DMS79 treated with DMSO at 0.1 percent for 48 hours (cell line): ENCODE measurements around the gene CUEDC2.
A peak's percentile ranks its signal among the peaks of the same experiment; 100 is the strongest.

Source experiments
- DNase-seq: peaks from one replicate; lab custom pipeline; 2025; lab: John Stamatoyannopoulos, UW

CUEDC2 gene, protein sequence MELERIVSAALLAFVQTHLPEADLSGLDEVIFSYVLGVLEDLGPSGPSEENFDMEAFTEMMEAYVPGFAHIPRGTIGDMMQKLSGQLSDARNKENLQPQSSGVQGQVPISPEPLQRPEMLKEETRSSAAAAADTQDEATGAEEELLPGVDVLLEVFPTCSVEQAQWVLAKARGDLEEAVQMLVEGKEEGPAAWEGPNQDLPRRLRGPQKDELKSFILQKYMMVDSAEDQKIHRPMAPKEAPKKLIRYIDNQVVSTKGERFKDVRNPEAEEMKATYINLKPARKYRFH

DNA sequence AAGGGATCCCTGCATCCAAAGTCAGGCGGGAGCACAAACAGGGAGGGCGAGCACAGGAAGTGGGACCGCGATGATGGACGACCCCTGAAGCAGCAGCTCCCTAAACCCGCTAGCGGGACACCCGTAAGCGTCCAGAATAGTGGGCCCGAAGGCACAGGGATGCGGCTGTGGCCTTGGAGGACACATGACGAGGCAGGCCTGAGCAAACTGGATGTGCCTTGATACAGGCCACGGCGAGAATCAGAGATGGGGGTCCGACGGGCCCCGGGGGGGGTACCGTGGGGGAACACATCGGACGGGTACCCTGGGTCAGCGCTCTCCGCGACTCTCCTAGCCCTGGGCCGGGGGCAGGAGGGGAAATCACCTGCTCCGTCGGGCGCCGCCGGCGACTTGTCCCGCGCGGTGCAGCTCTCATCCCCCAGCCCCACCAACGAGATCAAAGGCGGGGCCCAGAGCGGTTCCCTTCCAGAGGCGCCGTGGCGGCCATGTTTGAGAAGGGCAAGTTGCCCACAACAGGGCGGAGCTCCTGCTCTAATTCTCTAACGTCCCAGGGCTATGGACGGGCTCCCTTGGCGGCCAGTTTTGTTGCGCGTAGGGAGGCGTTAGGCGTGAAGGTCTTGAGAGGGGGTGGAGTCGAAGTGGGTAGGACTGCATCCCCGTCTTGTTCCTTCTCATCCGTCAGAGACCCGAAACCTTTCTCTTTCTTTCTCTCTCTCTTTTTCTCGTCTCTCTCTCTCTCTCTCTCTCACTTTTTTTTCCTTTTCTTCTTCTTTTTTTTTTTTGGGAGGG, at the start of gene CUEDC2:
TSS of gene CUEDC2 (minus strand) at position 413 of the 789 bp plus-strand sequence. CDS start 7,386 bp downstream, outside the sequence.
- peak; percentile 83 for DNase-seq

DNA sequence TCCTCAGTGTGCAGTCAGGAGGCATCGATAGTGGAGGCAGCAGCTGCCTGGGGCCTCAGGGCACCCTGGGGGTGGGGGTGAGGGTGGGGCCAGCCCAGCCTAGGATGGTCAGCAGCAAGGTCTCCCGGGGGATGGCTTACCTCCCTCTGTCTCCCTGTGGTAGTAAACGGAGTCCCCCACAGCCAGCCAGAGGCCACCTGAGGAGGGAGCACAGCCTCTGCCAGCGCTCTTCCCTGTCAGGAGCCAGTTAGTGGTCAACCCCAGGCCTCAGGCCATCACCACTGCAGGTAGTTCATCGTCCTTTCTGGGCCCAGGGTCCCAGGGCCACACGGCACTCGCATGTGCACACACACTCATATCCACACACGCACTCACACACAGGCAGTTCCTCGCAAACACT, 48.0 kb upstream of the CUEDC2 start:
- DNase-seq: no peak

DNA sequence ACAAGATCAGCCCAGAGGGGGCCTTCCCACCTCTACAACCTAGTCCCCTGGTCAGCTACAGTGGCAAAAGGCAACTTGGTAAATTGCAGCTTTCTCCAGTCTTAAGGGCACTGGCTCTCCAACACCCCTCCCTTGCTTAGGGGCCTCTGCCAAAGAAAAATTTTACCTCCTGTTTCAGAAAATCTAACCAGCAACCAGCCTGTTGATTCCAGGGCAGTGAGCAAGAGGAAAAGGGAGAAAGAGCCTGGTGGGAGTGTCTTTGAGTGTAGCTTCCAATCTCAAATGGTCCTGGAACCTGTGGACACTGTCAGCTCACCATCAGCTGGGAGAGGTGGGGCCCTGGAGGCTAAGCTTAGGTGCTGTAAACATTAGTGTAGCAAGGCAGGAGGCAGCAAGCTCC, 47.3 kb upstream of the CUEDC2 start:
- DNase-seq: no peak

DNA sequence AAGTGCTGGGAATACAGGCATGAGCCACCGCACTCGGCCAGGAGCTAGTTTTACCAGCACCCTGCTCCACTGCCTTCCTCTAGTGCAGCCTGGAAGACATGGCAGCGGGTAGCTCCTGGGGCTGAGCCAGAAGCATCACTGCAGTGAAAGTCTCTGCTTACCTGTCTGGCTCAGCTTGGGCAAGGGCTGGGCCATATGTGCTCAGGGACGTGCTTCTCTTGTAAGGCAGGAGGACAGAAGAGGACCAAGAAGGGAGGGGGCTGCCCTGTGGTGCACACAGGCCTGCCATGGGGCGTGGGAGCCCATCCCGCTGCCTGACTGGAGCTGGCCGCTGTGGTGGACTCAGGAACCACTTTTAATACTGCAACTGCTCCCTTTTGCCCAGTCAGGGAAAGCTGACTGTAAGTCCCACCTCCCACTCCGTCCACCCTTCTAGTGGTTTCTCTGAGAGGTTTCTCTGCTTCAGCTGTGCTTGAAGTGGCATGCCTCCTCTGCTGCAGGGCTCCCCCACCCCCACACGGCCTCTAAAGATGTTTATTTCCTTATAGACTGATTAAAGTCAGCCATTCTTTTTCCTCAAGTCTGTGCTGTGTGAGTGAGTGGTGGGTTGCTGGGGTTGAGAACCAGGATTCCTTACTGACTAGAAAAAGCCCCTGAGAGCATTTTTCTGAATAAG, 44.2 kb upstream of the CUEDC2 start:
- DNase-seq: peak; percentile 50

DNA sequence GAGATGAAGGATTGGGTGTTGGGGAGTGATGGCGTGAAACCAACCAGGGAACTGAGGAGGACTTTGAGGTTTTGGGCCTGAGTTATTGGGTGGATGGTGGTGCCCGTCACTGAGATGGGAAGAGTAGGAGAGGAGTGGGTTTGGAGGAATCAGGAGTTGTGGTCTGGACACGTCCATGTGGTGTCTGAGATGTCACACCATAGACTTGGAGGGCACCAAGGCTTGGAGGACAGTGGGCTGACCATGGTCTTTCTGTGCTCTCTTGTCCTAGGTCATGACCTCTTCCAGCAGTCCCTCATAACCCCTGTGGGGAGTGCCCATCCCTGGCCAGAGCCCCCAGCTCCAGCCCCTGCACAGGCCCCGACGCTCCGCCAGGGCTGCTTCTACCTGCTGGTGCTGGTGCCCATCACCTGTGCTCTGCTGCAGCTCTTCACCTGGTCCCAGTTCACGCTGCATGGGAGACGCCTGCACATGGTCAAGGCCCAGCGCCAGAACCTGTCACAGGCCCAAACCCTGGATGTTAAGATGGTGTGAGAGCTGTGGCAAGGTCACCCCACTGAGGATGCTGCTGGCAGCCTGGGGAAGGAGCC, 43.2 kb upstream of the CUEDC2 start:
- no peak for DNase-seq

DNA sequence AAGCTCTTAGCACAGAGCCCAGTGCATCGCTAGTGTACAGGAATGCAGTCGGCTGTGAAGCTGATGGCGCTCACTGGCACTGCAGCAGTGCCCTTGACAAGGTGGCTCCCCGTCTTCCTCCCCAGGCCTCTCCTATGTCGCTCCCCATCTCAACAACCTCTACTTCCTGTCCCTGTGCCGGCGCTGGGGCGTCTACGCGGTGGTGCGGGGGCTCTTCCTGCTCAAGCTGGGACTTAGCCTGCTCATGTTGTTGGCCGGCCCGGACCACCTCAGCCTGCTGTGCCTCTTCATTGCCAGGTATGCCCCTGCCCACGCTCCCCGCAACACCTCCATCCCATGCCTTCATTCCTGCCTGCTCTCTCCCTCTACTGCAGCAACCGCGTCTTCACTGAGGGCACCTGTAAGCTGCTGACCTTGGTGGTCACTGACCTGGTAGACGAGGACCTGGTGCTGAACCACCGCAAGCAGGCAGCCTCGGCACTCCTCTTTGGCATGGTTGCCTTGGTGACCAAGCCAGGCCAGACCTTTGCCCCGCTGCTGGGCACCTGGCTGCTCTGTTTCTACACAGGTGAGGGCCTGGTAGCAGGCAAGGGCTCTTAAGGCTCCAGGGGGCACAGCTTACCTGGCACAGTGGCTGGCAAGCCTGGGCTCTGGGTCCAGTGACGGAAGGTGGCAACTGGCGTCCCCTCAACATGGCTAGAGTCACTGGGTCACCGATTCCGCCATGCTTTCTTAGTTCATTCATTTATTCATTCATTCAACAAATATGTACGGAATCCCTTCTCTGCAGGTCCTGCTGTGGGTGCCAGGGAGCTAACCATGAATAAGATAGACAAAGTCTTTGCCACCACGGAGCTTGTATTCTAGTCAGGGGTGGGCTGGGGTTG, 41.3 kb upstream of the CUEDC2 start:
- no peak for DNase-seq

DNA sequence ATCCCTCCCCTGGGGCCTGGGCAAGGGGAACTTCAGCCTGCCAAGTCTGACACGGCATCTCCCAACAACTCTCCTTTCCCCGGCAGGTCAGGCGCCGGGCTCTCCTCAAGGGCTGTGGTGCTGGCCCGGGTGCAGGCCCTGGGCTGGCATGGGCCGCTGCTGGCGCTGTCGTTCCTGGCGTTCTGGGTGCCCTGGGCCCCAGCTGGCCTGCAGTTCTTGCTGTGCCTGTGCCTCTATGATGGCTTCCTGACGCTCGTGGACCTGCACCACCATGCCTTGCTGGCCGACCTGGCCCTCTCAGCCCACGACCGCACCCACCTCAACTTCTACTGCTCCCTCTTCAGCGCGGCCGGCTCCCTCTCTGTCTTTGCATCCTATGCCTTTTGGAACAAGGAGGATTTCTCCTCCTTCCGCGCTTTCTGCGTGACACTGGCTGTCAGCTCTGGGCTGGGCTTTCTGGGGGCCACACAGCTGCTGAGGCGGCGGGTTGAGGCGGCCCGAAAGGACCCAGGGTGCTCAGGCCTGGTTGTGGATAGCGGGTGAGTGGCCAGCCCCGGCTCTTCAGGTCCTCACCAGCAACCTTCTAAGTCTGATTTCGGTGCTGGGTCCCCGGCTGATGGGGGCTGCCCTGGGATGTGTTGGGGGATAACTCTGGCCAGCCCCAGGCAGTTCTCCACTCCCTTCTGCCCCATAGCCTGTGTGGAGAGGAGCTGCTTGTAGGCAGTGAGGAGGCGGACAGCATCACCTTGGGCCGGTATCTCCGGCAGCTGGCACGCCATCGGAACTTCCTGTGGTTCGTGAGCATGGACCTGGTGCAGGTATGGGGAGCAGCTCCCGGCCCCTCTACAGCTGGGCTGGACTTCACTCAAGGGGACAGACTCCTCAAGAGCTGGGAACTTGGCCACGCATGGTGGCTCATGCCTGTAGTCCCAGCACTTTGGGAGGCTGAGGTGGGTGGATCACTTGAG, 38.5 kb upstream of the CUEDC2 start:
- DNase-seq: no peak

DNA sequence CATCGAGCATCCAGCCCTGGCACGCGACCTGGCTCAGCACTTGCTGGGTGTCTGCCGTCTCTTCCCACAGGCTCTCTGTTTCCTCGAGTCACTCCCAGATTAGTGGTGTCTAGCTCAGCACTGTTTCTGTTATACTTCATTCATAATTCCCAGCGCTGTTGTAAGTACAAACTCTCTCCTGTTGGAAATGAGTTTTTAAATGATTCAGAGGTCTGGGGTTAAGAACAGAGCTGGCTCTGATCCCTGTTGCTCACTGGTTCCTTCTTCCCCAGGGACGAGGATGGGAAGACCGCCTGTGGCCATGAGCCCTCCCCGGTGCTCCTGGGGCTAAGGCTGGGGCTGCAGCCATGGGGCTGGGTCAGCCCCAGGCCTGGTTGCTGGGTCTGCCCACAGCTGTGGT, 36.3 kb upstream of the CUEDC2 start:
- no peak for DNase-seq

DNA sequence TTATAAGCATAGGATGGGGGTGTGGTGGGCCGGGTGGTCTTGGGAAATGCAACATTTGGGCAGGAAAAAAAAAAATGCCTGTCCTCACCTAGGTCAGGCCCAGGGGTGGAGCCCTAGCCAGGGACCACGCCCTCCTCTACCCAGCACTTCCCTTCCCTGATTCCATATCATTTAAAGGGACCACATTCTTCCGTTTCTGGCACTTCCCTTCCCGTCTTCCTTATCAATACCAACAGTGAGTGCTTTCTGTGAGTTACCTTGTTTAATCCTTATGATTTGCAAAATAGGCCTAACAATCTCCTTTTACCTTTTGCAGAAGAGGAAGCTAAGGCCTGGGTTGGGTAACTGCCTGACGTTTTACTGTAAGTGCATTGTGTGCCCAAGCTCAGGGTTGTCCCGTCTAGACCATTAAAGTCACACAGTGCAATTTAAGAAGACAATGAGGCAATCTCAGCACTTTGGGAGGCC, 35.6 kb upstream of the CUEDC2 start:
- no peak for DNase-seq

DNA sequence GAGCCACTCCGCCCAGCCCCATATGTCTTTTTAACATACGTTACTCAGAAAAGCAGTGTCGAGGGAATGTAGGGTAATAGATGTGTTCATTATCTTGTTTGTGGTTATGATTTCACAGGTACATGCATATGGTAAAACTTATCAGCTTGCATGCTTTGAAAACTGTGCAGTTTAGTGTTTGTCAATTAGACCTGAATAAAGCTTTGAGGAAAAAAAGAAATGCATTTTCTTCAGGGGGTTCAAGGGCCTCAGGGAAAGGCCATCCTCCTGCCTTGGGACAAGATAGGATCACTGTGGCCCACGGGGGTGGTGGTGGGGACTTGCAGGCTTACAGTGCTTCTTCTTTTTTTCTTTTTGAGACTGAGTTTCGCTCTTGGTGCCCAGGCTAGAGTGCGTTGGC, 34.9 kb upstream of the CUEDC2 start:
- DNase-seq: no peak

DNA sequence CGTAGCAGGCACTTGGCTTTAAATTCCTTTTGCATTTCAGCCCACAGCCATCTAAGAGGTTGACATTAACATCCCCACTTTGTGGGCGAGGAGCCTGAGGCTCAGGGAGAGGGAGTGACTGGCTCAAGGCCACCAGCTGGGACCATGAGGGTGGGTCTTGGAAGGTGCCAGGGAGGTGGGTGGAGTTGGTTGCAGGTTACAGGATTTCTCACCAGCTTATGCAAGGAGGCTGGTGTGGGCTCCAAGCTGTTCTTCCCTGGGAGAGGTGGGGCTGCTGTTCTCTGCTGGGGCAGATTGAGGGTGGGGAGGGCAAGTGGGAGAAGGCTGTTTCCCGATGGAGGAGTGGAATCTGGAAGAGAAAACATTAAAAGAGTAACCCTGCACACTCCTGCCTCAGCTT, 33.1 kb upstream of the CUEDC2 start:
- no peak for DNase-seq

DNA sequence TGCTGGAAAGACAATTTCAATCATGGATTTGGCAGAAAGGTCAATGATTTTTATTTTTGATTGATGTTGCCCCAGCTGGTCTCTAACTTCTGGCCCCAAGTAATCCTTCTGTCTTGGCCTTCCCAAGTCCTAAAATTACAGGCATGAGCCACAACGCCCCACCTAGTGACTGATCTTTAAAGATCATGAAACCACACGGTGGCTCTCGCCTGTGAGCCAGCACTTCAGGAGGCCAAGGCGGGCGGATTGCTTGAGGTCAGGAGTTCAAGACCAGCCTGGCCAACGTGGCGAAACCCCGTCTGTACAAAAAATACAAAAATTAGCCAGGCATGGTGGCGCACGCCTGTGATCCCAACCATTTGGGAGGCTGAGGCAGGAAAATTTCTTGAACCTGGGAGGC, 31.6 kb upstream of the CUEDC2 start:
- DNase-seq: no peak

DNA sequence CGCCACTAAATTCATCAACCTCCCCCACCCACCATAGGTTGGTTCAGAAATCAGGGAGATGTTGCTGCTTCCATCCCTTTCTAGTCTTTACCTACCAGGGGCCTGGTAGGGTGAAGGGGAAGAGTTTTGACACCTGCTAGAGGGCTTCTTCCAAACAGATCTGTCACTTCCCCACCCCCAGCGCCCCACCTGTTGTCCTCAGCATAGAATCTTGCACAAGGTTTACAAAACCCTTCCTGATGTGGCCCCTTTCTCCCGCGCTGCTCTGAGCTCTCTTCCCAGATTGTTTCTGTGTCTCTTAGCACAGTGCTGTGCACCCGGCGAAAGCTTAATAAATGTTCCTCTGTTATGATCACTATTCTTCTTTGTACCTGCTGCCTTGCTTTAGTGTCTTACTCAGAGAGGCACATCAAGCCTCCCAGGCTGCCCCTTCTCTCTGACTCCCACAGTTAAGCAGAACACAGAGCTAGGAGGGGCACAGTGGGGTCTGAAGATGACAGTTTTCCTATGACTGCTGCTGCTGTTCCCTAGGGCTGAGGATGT, 30.2 kb upstream of the CUEDC2 start:
- DNase-seq: no peak

DNA sequence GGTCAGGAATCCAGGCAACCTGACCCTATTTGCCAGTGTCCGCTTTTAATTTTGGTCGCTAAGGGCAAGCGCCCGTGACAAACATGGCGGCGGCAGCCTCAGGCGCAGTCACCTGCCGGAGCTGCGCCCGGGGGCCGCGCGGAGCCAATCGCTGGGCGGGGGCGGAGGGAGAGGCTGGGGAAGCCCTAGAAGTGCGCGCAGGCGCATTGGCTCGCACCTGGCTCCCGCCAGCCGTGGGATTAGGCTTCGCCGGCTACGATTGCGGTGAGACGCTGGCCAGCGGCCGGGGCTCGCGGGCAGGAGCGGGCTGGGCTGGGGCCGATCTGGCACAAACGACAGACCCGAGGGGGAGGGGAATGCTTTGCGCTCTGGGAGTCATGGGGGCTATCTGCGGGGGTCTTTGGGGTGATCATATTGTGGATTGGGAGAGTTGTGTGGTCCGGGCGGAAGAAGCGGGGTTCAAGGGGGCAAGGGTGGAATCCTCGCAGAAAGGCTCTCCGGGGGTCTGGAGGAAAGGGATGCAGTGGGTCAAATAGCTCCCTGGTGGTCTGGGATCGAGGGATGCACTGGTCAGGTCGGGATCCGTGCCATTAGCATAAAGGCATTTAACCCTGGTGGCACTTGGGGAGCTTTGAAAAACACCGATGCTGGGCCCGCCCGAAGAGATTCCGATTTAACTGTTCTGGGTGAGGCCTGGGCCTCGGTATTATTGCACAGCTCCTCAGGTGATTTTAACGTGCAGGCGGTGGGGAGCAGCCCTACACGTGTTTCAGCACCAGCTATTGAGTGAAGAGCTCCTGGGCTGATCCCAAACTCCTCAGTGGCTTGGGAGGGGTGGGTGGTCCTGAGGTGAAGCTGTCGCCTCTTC, 29.0 kb upstream of the CUEDC2 start:
- peak; percentile 67 for DNase-seq

DNA sequence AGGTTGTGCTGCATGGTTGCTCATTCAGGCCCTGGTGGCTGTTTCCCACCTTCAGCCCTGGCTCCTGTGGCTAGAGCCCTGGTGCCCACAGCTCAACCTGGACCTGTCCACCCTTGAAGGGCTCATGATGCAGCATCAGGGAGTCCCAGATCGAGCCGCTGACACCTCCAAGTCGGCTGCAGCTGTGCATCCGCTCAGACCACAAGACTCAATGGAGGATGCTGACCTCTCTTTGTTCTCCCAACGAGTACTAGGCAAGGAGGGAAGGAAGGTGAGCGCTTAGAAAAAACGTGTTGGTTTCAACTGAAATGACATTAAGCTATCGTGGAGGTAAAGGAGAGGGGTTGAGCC, 28.4 kb upstream of the CUEDC2 start:
- no peak for DNase-seq

DNA sequence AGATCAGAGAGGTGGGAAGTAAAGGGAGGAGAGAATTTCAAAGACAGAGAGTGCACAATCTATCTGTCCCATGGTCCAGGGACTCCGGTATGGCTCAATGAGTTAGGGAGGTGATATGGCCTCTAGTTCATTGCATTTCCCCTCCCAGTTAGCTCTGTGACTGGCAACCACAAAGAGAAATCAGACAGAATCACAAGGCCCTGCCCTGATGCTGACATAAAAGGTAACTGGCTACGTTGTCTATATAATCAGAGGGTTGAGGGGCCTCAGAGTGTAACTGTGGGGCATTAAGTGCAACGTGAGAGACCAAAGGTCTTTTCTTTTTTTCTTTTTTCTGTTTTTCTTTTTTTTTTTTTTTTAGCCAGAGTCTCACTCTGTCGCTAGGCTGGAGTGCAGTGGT, 26.3 kb upstream of the CUEDC2 start:
- no peak for DNase-seq

DNA sequence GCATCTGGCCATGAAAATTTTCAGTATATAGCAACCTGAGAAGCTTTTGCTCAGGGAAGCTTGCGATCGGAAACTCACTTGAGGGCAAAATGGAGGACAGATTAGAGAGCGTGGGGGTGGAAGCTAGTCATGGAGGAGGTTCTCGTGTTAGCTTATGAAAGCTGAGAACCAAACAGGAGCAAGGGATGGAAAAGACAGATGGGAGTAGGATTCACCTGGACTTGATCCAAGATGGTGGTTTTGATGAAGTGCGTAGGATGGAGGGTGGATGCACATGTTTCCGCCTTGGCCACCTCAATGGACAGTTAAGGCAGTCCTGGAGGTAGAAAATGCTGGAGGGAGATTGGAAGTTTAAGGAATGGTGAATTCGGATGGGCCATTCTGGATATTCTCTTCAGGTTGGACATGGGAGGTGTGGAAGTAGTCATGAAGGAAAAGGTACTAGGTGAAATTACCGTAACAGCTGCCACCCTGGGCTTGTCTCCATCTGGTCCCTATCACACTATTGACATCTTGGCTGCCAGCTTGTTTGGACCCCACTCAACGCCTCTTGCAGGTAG, 25.3 kb upstream of the CUEDC2 start:
- DNase-seq: no peak

DNA sequence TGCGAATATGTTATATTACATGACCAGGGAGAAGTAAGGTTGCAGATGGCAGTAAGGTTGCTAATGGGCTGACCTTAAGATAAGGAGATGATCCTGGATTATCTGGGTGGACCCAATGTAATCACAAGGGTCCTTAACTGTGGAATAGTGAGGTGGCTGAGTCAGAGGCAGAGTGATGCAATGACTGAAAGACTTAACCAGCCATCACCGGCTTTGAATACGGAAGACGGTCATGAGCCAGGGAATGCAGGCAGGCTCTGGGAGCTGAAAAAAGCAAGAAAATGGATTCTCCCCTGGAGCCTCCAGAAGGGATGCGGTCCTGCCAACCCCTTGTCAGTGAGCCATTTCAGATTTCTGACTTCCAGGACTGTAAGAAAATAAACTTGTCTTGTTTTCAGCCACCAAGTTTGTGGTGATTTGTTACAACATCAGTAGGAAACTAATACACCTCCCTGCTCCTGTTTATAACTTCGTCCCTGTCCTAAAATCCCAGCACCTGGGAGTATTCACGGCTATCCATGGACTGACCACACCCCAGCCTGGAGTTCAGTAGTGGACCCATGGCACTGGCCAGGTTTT, 23.6 kb upstream of the CUEDC2 start:
- no peak for DNase-seq
